H9 (cell line): Measurements from ENCODE around the gene PPIL6. TPM values are rescaled to one million over a fixed set of nuclear protein-coding genes. Genes with fewer than 3 reads are reported as not detected.

Experiments
- DNase-seq: peaks from one replicate; pipeline ENCODE4 v3.0.0-alpha.2; 2017
- H2AFZ ChIP-seq: one replicate; pipeline ENCODE4 v1.6.1; 2013; ENCODE audit warnings: mild to moderate bottlenecking, low read length, control low read depth, moderate library complexity
- H2AK5ac ChIP-seq: 2 replicates; pipeline ENCODE4 v1.6.1; 2013; ENCODE audit warnings: low read length, control low read depth, mixed read lengths; ENCODE audit not compliant: insufficient read length
- H2BK120ac ChIP-seq: one replicate; pipeline ENCODE4 v1.6.1; 2013; ENCODE audit warnings: low read depth, mild to moderate bottlenecking, low read length, control low read depth, inconsistent platforms; ENCODE audit not compliant: poor library complexity, severe bottlenecking
- H2BK12ac ChIP-seq: 2 replicates; pipeline ENCODE4 v1.6.1; 2013; ENCODE audit warnings: low read length, control low read depth, mixed read lengths, low read depth; ENCODE audit not compliant: insufficient read length
- H2BK15ac ChIP-seq: 2 replicates; pipeline ENCODE4 v1.6.1; 2013; ENCODE audit warnings: low read depth, low read length, control low read depth
- H2BK20ac ChIP-seq: one replicate; pipeline ENCODE4 v1.6.1; 2013; ENCODE audit warnings: low read depth, mild to moderate bottlenecking, low read length, control low read depth, inconsistent platforms; ENCODE audit not compliant: poor library complexity, severe bottlenecking
- H2BK5ac ChIP-seq: 2 replicates; pipeline ENCODE4 v1.6.1; 2013; ENCODE audit warnings: low read length, control low read depth, mixed read lengths; ENCODE audit not compliant: insufficient read length
- H3K14ac ChIP-seq: 2 replicates; pipeline ENCODE4 v1.6.1; 2013; ENCODE audit warnings: low read length, control low read depth; ENCODE audit not compliant: insufficient read depth
- H3K18ac ChIP-seq: 2 replicates; pipeline ENCODE4 v1.6.1; 2013; ENCODE audit warnings: low read depth, mild to moderate bottlenecking, mixed read lengths, low read length, control low read depth; ENCODE audit not compliant: insufficient read length
- H3K23ac ChIP-seq: 2 replicates; pipeline ENCODE4 v1.6.1; 2013; ENCODE audit warnings: low read length, control low read depth, mixed read lengths, low read depth; ENCODE audit not compliant: insufficient read length
- H3K23me2 ChIP-seq: 2 replicates; pipeline ENCODE4 v1.6.1; 2013; ENCODE audit warnings: low read depth, mild to moderate bottlenecking, mixed read lengths, low read length, control low read depth; ENCODE audit not compliant: insufficient read length, poor library complexity, severe bottlenecking
- H3K27ac ChIP-seq: 2 replicates; pipeline ENCODE4 v1.5.1; 2013; ENCODE audit warnings: low read length, control low read depth, mixed read lengths, low read depth; ENCODE audit not compliant: insufficient read length
- H3K27me3 ChIP-seq: 2 replicates; pipeline ENCODE4 v1.6.1; 2013; ENCODE audit warnings: low read length, control low read depth, inconsistent platforms; ENCODE audit not compliant: insufficient read depth
- H3K4ac ChIP-seq: 2 replicates; pipeline ENCODE4 v1.6.1; 2013; ENCODE audit warnings: low read depth, mild to moderate bottlenecking, control low read depth, inconsistent platforms, low read length, moderate library complexity
- H3K4me1 ChIP-seq: 2 replicates; pipeline ENCODE4 v1.6.1; 2013; ENCODE audit warnings: low read length, control low read depth, inconsistent platforms; ENCODE audit not compliant: insufficient read depth
- H3K4me2 ChIP-seq: 2 replicates; pipeline ENCODE4 v1.6.1; 2013; ENCODE audit warnings: low read length, control low read depth, mixed read lengths; ENCODE audit not compliant: insufficient read length, insufficient read depth
- H3K56ac ChIP-seq: 2 replicates; pipeline ENCODE4 v1.6.1; 2013; ENCODE audit warnings: low read depth, mild to moderate bottlenecking, mixed read lengths, low read length, control low read depth; ENCODE audit not compliant: insufficient read length
- H3K79me1 ChIP-seq: 2 replicates; pipeline ENCODE4 v1.6.1; 2013; ENCODE audit warnings: low read depth, mild to moderate bottlenecking, moderate library complexity, low read length, control low read depth, inconsistent platforms; ENCODE audit not compliant: insufficient read depth, poor library complexity, severe bottlenecking
- H3K79me2 ChIP-seq: 2 replicates; pipeline ENCODE4 v1.6.1; 2013; ENCODE audit warnings: low read length, control low read depth, inconsistent platforms; ENCODE audit not compliant: insufficient read depth
- H3K9ac ChIP-seq: 2 replicates; pipeline ENCODE4 v1.6.1; 2013; ENCODE audit warnings: low read length, control low read depth, mixed read lengths; ENCODE audit not compliant: insufficient read length; ENCODE audit errors: extremely low read depth
- H3K9me3 ChIP-seq: one replicate; pipeline ENCODE4 v1.6.1; 2013; ENCODE audit warnings: low read depth, low read length, inconsistent platforms; ENCODE audit not compliant: control insufficient read depth
- H3T11ph ChIP-seq: one replicate; pipeline ENCODE4 v1.6.1; 2013; ENCODE audit warnings: mild to moderate bottlenecking, low read length, control low read depth, inconsistent platforms
- H4K20me1 ChIP-seq: one replicate; pipeline ENCODE4 v1.6.1; 2013; ENCODE audit not compliant: control insufficient read depth, insufficient read length, insufficient read depth
- H4K5ac ChIP-seq: 2 replicates; pipeline ENCODE4 v1.6.1; 2013; ENCODE audit warnings: low read depth, mild to moderate bottlenecking, mixed read lengths, low read length, control low read depth; ENCODE audit not compliant: insufficient read length
- H4K8ac ChIP-seq: replicated peaks from 2 replicates; pipeline ENCODE4 v1.6.1; 2013; ENCODE audit warnings: low read length, control low read depth, mixed read lengths, low read depth; ENCODE audit not compliant: insufficient read length
- H4K91ac ChIP-seq: 2 replicates; pipeline ENCODE4 v1.6.1; 2013; ENCODE audit warnings: low read depth, mild to moderate bottlenecking, moderate library complexity, mixed read lengths, low read length, control low read depth; ENCODE audit not compliant: insufficient read length
- H3K27ac Mint-ChIP-seq, 3 experiments: 2 replicates in 2 of 3; 3 replicates in 1 of 3; pipeline ENCODE4 v1.8.0; 2020 to 2021; ENCODE audit warnings: mixed read lengths in 3 of 3, mild to moderate bottlenecking in 1 of 3, moderate library complexity in 1 of 3
- H3K27me3 Mint-ChIP-seq: 2 replicates; pipeline ENCODE4 v1.8.0; 2021; ENCODE audit warnings: low read depth, mild to moderate bottlenecking, moderate library complexity, mixed read lengths
- H3K36me3 Mint-ChIP-seq, 3 experiments: 2 replicates in 2 of 3; 3 replicates in 1 of 3; pipeline ENCODE4 v1.8.0; 2020 to 2021; ENCODE audit warnings: low read depth in 3 of 3, mixed read lengths in 3 of 3; ENCODE audit not compliant: insufficient read depth in 1 of 3
- H3K4me1 Mint-ChIP-seq, 2 experiments: 2 replicates each; pipeline ENCODE4 v1.8.0; 2020; ENCODE audit warnings: mixed read lengths in 2 of 2
- H3K4me3 Mint-ChIP-seq, 2 experiments: 2 replicates in 1 of 2; 3 replicates in 1 of 2; pipeline ENCODE4 v1.8.0; 2020 to 2021; ENCODE audit warnings: mild to moderate bottlenecking in 2 of 2, mixed read lengths in 2 of 2, moderate library complexity in 1 of 2
- H3K9me3 Mint-ChIP-seq, 2 experiments: 2 replicates in 1 of 2; 3 replicates in 1 of 2; pipeline ENCODE4 v1.8.0; 2020; ENCODE audit warnings: mild to moderate bottlenecking in 2 of 2, mixed read lengths in 2 of 2, moderate library complexity in 1 of 2
- WGBS: extraction: QIAGEN DNeasy Blood & Tissue Kit; methylation state at CpG from one replicate; pipeline ENCODE4 v1.1.7; 2013; ENCODE audit warnings: missing lambda C conversion rate, low lambda C conversion rate, mixed read lengths; ENCODE audit not compliant: insufficient read length; ENCODE audit errors: extremely low coverage; 5-methylcytosine and 5-hydroxymethylcytosine counted together
- total RNA-seq: library from RNA; stranded (reverse); gene quantifications from 2 replicates; pipeline ENCODE4 v1.2.1, GENCODE V29; 2021
- TF ChIP-seq, protein P1 (sequence below): fragments of 200-600 bp; sonication (generic); conservative IDR thresholded peaks from 3 replicates; pipeline ENCODE4 v1.8.0; 2021; ENCODE audit warnings: antibody characterized with exemption, mild to moderate bottlenecking

Gene PPIL6
- total RNA-seq, 1 experiment from 2014 or later = 1.0 TPM

DNA sequence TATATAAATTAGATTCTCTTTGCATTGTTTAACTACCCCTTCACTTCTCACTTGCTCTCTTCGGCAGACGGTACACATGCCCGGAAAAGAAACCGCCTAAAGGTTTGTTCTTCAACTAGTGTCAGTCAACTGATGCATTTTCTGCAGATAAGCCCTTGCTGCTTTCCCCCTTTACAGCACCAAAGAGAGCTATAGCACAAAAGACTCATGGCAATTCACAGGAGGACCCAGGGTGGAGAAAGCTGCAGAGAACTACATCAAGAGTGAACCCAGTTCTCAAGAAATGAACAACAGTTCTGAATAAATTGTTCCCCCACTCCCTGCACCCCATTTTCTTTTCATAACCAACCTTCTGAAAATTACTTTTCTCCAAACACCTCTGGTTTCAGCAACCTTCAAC, 67.1 kb downstream of the PPIL6 start:
- no peak overlapping the region for H2AFZ ChIP-seq
- H3K14ac ChIP-seq = no peak overlapping the region
- H3K79me1 ChIP-seq = no peaks in the 10 kb centered on the region
- no peaks in the 10 kb centered on the region for H3K4me1 ChIP-seq
- H3K56ac ChIP-seq = no peak overlapping the region
- H2BK5ac ChIP-seq = no peak overlapping the region
- Mint-ChIP-seq H3K4me3 (no peak overlapping the region), H3K4me1 (no peaks in the 10 kb centered on the region), H3K9me3 (no peaks in the 10 kb centered on the region), H3K27me3 (no peaks in the 10 kb centered on the region), H3K27ac (no peak overlapping the region), H3K36me3 (peaks cover 47 to 84% (median 71%) of the 10 kb centered on the region in 3 experiments)
- no peak overlapping the region for H2BK12ac ChIP-seq
- H2BK120ac ChIP-seq = no peak overlapping the region
- H3K9ac ChIP-seq = no peak overlapping the region
- no peak overlapping the region for H3K4ac ChIP-seq
- no peak for DNase-seq
- H2BK20ac ChIP-seq = no peak overlapping the region
- no peak overlapping the region for H3T11ph ChIP-seq
- no peak overlapping the region for H2BK15ac ChIP-seq
- no peak overlapping the region for H3K27ac ChIP-seq
- no peak overlapping the region for H3K4me2 ChIP-seq
- H4K91ac ChIP-seq = no peak overlapping the region
- peaks cover 2% of the 10 kb centered on the region for H3K79me2 ChIP-seq
- no peaks in the 10 kb centered on the region for H3K27me3 ChIP-seq
- H3K9me3 ChIP-seq = no peaks in the 10 kb centered on the region
- no peak overlapping the region for H4K5ac ChIP-seq
- no peak overlapping the region for H2AK5ac ChIP-seq
- no peak overlapping the region for H3K23ac ChIP-seq
- no peak overlapping the region for H4K8ac ChIP-seq
- WGBS = no CpG with 5 or more reads among the region's 4 CpGs
- H4K20me1 ChIP-seq = no peaks in the 10 kb centered on the region
- H3K23me2 ChIP-seq = no peaks in the 10 kb centered on the region
- TF ChIP-seq, protein P1, sequence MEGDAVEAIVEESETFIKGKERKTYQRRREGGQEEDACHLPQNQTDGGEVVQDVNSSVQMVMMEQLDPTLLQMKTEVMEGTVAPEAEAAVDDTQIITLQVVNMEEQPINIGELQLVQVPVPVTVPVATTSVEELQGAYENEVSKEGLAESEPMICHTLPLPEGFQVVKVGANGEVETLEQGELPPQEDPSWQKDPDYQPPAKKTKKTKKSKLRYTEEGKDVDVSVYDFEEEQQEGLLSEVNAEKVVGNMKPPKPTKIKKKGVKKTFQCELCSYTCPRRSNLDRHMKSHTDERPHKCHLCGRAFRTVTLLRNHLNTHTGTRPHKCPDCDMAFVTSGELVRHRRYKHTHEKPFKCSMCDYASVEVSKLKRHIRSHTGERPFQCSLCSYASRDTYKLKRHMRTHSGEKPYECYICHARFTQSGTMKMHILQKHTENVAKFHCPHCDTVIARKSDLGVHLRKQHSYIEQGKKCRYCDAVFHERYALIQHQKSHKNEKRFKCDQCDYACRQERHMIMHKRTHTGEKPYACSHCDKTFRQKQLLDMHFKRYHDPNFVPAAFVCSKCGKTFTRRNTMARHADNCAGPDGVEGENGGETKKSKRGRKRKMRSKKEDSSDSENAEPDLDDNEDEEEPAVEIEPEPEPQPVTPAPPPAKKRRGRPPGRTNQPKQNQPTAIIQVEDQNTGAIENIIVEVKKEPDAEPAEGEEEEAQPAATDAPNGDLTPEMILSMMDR = no peak
- no peak overlapping the region for H3K18ac ChIP-seq
